Measurements from ENCODE around the gene HSPG2.
A peak's percentile ranks its signal among the peaks of the same experiment; 100 is the strongest.

The HSPG2 gene

DNA sequence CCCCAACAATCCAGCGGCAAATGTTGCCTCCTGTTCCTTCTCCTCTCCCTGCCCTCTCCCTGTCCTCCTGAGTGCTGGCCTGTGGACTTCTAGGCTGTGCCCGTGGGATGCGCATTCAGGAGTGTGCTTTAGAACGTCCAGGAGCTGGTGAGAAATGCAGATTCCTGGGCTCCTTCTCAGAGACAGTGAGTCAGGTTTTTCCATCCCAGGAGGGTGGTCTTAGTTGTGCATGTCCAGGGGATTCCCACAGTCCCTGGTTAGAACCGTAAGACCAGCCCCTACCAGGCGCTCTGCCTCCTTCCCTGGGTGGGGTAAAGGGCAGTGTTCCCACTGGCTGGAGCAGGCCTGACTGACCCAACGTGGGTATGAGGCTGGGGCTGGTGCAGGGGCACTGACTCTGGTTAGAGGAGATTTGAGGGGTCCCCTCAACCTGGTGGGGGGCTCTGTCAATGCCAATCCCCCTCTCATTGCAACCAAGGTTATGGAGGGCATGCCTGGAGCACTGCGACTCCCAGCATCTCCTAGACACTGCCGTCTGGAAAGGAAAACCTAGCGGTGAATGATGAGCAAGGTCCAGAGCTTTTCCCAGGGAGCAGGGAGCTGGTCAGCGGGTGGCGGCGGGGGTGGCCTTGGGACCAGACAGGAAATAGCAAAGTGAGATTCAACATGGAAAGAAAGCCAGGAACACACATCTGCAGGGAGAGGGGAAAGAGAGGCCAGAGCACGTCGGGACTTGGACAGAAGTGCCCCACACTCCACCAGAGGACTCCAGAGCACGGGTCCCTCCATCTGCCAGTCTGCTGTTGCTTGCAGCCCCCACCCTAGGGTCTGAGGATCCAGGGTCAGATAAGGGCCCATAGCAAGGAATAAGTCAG is 38.5 kb downstream of the HSPG2 start:
- DNase-seq (ENCODE audit: low read depth) = peak; percentile 82

GRCh38 chr1:21897844-21898243 is 39.3 kb downstream of the HSPG2 start:
- no peak for DNase-seq (ENCODE audit: low read depth)

DNA sequence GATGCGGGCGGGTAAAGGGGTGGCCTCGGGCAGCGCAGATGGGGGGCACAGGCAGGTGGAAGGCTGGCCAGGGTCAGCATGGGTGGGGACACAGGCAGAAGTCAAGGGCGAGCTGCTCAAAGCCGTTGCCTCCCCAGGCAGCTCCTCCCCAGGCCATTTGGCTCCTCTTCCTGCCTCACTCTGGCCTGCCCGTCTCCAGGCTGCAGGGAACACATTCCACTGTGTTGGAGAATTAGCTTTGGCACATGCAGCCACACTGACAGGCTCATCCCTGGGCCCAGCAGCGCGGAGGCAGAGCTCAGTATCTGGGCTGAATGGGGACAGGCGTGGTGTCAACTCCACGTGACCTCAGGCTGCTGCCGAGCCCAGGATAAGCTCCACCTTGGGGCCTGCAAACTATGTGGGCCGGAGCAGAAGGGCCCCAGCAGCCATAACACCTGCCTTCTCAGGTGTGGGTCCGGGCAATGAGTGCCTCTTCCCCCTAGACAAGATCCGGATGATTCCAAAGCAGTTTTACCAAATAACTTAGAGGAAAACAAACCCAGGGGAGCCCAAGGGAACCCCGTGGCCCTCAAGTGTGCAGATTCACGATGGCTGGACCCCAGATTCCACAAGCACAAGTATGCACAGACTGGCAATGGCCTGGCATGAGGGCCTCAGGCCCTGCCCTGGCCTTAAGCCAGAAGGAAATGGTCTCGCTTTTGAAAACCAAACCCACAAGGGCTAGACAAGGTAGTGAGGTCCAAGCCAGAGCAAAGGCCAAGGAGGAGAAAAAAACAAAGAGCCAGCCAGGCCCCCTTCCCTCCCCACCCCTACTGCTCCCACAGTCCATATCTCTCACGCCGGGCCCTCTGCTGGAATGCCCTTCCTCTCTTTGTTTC is 40.2 kb downstream of the HSPG2 start:
- DNase-seq (ENCODE audit: low read depth) = peak; percentile 82

DNA sequence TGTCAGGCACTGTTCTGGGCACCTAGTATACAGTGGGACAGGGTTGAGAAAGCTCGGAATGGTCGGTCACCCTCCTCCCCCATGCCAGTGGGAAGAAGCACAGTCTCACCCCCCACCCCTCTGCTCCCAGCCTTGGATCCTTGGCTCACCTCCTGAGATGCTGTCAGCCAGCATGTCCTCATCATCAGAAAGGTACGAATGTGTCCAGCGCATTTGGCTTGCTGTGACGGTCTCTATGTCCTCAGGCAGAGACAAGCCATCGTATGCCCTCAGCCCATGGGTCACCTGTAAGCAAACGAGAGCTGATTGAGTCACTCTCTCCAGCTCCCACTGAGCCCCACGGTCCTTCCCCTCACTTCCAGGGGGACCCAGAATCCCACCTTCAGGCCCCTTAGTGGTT is 41.1 kb downstream of the HSPG2 start:
- DNase-seq (ENCODE audit: low read depth) = no peak

DNA sequence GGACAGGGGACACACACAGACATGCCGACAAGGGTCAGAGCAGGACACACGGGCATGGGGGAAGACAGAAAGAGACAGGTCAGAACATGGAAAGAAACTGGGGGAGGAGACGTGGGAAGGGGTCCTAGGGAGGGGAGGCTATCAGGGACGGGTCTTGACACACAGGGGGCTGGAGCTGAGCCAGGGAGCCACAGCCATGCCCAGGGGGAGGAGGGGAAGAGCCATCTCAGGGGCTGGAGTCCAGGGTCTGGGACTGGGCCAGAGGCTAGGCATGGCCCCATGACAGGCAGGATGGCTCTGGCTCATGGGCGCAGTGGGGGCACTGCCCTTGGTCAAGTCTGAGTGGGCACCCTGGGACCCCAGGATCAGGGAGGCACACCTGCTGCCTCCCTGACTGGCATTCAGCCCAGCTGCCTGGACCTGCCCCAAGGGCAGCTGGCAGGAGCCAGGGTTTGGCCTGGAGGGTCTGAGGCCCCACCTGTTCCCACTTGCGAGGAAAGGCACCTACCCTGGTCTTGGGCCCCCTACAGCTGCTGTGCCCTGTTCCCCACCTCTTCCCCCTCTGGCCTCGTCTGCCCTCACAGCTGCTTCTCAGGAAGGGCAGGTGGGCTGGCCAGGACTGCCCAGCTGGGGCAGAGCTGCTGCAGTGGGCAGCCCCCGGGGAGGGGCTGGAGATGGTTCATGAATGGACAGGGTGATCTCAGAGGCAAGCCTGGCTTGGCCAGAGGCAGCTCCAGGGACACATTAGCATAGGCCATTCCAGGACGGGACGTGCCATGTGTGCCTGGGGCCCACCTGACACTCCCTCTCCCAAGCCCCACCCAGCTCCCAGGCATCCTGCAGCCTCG is 42.9 kb downstream of the HSPG2 start:
- DNase-seq (ENCODE audit: low read depth) = no peak

- no peak for DNase-seq (ENCODE audit: low read depth)
Observed at GRCh38 chr1:21893046-21893805, 43.9 kb downstream of the HSPG2 start.

- no peak for DNase-seq (ENCODE audit: low read depth)
Observed at GRCh38 chr1:21891621-21892479, 45.3 kb downstream of the HSPG2 start.

DNA sequence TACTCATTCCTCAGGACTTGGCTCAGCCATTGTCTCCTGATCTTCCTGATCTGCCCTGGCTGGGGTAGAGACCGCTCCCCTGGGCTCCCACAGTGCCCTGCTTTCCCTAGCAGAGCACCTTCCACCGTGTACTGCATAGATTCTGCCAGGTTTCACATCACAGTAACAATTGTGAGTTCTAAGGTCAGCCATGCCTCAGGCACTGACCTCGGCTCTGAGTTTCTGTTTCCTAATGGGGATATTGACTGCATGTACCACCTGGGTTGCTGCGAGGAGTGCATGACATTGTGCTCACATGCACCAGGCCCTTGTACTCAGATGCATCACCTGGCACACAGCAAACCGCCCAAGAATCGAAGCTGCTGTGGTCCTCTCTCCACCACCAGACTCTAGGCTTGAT is 46.0 kb downstream of the HSPG2 start:
- DNase-seq (ENCODE audit: low read depth) = no peak

DNA sequence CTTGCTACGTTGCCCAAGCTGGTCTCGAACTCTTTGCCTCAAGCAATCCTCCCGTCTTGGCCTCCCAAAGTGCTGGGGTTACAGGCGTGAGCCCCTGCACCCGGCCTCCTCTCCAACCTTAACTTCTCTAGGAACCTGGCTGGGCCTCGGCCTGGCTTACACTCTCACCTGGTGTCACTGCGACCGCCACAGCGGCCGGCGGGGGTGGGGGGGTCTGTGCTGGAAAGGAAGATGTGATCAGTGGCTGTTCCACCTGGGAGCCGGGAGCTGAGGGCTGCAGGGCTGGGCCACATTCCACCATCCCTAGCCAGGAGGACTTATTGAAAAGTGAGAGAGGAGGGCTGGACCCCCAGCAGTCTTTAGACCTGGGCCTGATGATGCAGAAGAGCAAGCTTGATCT is 48.6 kb downstream of the HSPG2 start:
- DNase-seq (ENCODE audit: low read depth) = no peak

DNA sequence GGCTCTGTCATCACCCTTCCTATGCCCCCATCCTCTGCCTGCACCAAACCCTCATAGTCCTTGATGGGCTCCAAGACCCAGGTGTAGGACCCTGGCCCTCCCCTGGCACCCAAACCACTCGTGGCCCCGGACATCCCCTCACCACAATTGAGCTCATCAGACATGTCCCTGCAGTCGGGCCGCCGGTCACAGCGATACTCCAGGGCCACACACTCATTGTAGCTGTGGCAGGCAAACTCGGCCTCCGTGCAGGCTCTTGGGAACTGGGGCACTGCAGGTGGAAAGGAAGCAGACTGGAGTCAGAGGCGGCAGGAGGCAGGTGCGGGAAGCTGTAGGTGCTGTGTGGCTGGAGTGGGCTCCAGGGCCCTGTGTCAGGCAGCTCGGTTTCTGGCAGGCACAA is 49.3 kb downstream of the HSPG2 start:
- DNase-seq (ENCODE audit: low read depth) = no peak

DNA sequence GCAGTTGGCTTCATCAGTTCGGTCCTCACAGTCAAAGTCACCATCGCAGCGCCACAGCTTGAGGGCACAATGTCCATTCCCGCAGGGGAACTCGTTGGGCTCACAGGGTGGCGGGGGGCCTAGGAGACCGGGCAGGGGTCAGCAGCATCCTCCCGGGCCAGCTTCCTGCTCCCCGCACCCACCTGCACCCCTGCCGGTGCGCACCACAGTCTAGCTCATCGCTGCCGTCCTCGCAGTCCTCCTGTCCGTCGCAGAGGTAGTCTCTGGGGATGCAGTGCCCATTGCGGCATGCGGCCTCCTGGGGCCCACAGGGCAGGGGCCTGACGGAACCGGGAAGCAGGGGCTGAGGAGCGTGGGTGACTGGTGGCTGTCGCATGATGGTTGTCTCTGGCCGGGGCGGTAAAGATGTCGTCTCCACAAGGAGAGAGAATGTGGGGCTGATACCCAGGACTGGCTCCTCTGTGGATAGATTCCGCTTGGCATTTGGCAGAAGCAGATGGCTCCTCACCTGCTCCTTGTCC is 49.8 kb downstream of the HSPG2 start:
- DNase-seq (ENCODE audit: low read depth) = no peak

DNA sequence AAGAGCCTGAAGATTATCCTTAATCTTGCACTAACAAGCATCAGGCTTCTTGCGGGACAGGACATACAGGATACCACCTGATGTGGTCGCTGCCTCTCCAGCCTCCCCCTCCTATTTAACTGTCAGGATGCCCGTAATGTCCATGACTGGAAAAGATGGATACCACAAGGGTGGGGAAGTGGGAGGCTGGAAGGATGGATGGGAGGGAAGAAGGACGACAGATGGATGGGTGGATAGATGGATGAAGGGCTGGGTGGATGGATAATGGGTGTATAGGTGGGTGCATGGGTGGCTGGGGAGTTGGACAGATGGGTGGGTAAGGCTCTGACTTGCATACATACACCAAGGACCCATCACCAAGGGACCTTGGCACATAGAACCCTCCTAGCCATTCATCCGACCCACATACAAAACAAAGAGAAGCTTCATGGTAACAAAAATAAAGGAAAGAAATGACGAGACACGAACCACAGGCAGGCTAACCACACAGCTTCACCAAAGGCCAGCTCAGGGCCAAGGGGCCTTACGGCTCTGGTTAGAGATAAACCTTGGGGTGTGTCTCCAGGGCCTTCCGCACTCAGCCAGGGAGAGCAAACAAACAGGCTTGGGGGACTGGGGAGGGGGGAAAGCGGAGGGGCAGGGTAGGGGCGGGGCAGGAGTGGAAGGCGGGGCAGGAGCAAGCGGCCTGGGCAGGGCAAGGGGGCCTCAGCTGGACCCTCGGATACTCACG is 50.5 kb downstream of the HSPG2 start:
- DNase-seq (ENCODE audit: low read depth) = no peak

DNA sequence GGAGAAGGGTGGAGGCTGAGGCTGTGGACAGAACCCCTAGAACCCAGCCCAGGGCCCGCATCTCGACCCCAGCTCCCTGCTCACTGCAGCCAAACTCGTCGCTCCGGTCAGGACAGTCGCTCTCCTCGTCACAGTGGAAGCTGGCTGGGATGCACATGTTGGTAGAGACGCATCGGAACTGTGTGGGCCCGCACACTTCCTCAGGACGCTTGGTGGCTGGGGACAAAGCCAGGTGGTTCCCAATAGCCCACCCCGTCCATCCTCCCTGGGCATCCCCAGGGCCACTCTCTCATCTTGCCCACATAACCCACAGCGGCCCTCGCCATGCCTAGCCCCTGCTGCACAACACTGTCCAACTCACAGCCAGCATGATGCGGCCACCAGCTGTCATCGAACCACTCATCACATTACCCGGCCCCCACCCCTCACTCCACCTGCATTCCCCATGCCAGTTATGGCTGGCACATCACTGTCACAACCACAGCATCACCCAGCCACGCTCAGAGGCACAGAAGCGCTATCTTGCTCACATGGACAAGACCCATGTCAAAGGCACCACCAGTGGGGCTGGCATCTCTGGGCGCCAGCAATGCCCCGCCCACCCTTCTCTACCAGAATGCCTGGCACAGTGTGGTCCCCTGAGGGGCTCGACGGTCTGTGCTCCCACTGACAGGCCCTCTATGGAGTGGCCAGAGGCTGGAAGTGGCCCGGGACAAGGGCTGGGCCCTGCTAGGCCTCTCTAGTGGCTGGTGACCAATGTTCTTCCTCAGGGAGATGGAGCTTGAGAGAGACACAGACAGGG is 51.7 kb downstream of the HSPG2 start:
- no peak for DNase-seq (ENCODE audit: low read depth)

- no peak for DNase-seq (ENCODE audit: low read depth)
Observed at GRCh38 chr1:21884456-21885235, 52.5 kb downstream of the HSPG2 start.

DNA sequence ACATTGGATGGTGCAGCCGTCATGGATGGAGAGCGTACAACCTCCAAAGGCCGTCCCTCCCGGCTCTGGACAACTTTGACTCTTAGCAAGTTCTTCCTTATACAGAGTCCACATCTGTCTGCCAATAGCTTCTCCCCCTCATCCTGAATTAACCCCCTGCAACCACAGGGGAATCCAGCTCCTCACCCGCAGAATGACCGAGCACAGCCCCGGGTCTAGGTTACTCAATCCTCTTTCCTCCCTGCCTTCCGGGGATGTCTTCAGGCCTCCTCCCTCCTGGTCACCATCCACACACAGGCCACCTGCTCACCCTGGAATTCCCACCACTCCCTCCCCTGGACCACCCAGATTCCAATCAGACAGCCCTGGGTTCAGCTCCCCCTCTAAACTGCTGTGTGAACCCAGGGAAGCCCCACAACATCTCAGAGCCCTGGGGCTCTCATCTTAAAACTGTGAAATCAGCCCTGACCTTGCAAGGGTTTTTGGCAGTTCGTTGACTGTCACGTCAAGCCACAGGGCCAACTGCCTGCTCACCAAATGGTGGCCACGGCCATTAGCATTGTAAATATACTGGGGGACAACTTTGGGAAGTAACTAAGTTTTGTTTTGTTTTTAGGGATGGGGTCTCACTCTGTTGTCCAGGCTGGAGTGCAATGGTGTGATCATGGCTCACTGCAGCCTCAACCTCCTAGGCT is 54.2 kb downstream of the HSPG2 start:
- DNase-seq (ENCODE audit: low read depth) = peak; percentile 41

GRCh38 chr1:21881250-21881649 is 55.9 kb downstream of the HSPG2 start:
- DNase-seq (ENCODE audit: low read depth) = no peak

GRCh38 chr1:21880619-21880970 is 56.5 kb downstream of the HSPG2 start:
- no peak for DNase-seq (ENCODE audit: low read depth)
